Endothelial cell of hepatic sinusoid (primary cell): Measurements from ENCODE around the gene KLHDC7B.
"Not testable (repeated sequence)": the region's sequence is repeated elsewhere in the genome, so short reads cannot be mapped to it uniquely, and the experiment has no call there.

Experiments
- in situ Hi-C: cut with HindIII; loops from 2 replicates; pipeline ENCODE4 v1.10.0; 2017; ENCODE audit warnings: low sequenced_read_pairs

The KLHDC7B gene

GRCh38 chr22:50516891-50517290 is 28.8 kb upstream of the KLHDC7B start:
- in situ Hi-C loops: no loop called here

- in situ Hi-C loops: no loop called here
Observed at GRCh38 chr22:50517495-50518260, 28.0 kb upstream of the KLHDC7B start.

DNA sequence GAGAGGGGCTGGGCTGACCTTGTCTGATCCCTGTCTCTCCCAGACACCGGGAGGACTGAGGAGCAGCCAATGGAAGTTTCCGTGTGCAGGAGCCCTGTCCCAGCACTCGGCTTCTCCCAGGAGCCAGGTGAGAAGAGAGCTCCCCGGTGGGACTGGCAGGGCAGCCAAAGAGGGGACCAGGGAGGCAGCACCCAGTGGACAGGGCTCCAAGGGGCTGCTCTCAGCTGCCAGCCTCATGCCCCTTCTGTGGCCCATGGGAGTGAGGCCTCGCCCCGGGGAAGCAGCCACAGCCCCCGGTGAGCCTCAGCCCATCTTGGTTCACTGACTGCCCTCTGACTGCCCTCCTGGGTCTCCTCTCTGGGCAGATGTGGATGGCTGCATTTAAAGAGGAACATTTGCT is 27.1 kb upstream of the KLHDC7B start:
- in situ Hi-C loops: no loop called here

GRCh38 chr22:50519151-50519550 is 26.5 kb upstream of the KLHDC7B start:
- in situ Hi-C loops: no loop called here

GRCh38 chr22:50520184-50520583 is 25.5 kb upstream of the KLHDC7B start:
- in situ Hi-C loops: not testable (repeated sequence)

DNA sequence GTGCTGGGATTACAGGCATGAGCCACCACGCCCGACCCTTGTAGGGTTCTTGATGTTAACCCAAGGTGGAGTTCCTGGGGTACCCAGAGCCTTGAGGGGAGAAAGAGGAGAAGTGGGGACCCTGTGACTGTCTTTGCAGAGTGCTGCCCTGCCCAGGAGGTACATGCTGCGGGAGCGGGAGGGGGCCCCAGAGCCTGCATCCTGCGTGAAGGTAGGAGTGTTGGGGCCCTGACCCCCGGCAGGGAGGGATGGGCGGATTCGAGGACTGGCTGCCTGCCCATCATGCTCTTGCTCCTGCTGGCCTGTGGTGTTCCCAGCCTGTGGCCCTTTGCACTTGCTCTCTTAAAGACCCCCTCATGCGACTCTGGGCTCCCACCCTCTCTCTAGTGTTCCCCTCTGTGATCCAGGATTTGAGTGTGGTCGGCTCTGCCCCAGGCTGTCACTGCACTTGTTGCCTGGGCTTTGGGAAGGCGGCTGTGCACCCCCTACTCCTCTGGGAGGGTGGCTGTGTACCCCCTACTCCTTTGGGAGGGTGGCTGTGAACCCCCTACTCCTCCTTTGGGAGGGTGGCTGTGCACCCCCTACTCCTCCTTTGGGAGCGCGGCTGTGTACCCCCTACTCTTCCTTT is 24.8 kb upstream of the KLHDC7B start:
- in situ Hi-C loops: no loop called here

DNA sequence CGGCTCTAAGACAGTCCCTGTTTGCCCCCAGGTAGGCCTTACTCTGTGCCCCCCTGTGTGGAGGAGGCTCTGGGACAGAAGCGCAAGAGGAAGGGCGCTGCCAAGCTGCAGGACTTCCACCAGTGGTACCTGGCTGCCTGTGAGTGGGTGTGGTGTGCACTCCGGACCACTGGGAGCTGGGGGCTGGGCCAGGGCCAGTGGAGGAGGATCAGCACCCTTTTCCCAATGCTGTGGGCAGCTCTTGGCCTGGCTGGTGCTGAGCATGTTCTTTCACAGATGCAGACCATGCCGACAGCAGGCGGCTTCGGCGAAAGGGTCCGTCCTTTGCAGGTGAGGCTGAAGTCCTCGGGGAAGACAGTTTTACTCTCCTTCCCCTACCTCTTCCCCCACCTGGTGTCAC is 24.0 kb upstream of the KLHDC7B start:
- in situ Hi-C loops: no loop called here

DNA sequence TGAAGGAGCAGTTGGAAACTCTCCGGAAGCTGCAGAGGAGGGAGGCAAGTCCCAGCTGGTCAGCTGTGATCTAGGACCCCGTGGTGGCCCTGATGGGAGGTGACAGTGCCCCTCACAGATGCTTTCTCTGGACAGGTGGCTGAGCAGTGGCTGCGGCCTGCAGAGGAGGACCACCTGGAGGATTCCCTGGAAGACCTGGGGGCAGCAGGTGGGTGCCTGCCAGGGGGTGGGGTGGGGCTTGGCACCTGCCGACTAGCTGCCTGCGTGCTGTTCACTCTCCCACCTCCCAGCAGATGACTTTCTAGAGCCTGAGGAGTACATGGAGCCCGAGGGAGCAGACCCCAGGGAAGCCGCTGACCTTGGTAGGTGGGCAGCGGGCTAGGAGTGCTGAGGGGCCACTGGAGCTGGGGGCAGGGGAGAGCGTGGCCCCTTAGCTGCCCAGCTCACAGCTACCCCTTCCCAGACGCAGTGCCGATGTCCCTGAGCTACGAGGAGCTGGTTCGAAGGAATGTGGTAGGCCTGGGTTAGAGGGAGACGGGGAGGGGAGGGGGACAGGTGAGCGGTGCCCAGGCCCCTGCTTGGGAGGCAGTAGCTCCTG is 23.4 kb upstream of the KLHDC7B start:
- in situ Hi-C loops: no loop called here

DNA sequence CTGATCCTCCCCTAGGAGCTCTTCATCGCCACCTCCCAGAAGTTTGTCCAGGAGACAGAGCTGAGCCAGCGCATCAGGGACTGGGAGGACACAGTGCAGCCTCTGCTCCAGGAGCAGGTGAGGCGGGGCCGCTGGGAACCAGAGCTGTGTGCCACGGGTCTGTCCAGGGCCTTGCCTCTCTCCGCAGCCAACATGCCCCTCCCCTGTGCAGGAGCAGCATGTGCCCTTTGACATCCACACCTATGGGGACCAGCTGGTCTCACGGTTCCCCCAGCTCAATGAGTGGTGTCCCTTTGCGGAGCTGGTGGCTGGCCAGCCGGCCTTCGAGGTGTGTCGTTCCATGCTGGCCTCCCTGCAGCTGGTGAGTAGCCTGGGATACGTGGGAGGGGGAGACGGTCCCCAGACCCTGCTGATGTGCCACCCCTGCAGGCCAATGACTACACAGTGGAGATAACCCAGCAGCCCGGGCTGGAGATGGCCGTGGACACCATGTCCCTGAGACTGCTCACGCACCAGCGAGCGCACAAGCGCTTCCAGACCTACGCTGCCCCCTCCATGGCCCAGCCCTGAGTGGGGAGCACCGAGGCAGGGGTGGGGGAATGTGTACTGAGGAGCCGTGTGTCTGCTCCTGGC is 22.8 kb upstream of the KLHDC7B start:
- in situ Hi-C loops: no loop called here

- in situ Hi-C loops: no loop called here
Observed at GRCh38 chr22:50523458-50523805, 22.3 kb upstream of the KLHDC7B start.

DNA sequence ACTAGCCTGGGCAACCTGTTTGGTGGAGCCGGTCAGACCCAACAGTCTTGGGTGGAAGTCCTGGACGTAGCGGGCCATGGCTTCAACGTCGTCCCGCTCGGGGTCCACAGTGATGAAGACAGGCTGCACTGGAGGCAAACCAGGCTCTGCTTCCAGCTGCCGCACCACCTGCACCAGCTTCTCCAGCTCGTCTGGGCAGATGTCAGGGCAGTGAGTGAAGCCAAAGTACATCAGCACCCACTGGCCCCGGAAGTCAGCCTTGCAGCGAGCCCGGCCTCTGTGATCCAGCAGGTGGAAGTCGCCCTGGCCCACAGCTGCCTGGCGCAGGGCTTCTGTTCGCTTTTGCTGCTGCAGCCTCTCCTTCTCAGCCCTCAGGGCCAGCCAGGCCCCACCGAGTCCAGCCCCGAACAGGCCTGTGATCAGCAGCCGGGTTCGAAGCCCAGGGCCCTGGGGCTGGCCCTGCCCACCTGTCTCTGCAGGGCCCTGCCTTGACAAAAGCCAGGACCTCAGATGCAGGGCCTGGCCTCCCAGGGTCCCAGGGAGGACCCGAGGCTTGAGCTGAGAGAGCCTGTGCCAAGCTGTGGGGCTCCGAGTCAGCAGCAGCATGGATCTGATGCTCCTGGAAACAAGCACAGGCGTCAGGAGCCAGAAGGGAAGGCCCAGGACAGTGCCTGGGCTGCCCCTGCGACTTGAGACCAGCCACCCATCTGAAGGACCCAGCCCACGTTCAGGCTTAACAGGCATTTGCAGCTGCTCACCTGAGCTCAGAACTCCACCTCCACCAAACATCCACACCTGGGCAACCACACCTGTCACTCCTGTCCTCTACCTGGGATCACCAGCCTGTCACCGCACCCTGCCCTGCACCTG is 21.7 kb upstream of the KLHDC7B start:
- in situ Hi-C loops: no loop called here

- in situ Hi-C loops: no loop called here
Observed at GRCh38 chr22:50524676-50525103, 21.0 kb upstream of the KLHDC7B start.

DNA sequence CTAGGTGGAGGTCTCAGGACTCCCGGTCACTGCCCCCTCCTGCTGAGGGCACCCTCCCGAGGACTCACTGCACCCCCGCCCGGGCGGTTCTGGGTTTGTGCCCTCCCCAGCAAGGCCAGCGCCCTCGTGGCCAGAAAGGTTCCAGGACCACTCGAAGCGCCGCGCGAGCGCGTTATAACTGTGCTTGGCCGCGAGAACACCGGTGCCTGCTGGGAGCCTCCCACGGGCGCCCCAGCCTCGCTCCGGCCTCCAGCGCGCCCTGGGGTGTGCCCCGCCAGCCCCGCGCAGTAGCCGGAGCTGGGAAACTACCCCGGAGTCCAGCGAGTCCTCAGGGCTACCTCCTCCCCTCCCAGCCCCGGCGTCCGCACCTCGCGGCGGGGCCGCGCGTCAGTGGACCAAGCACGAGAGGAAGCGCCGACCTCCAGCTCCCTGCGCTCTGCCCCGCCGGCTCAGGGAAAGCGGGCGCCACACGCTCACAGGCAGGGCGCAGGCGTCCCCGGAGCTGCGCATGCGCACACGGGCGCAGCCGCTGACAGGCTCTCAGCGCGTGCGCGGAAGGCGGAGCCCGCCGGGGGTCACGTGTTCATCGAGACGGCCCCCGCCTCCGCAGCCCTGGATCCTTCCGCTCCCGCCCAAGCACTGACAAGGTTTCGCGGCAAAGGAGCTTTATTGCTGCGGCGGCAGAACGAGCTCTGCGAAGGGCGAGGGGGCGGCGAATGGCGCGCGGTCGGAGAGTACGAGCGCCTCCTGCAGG is 20.4 kb upstream of the KLHDC7B start, which contains the start of gene SCO2:
SCO2 (minus strand) TSS at position 495 of the 754 bp plus-strand sequence. CDS start 1,187 bp downstream, outside the sequence.
- in situ Hi-C loops: no loop called here

GRCh38 chr22:50525858-50526107 is 19.9 kb upstream of the KLHDC7B start:
- in situ Hi-C loops: no loop called here

DNA sequence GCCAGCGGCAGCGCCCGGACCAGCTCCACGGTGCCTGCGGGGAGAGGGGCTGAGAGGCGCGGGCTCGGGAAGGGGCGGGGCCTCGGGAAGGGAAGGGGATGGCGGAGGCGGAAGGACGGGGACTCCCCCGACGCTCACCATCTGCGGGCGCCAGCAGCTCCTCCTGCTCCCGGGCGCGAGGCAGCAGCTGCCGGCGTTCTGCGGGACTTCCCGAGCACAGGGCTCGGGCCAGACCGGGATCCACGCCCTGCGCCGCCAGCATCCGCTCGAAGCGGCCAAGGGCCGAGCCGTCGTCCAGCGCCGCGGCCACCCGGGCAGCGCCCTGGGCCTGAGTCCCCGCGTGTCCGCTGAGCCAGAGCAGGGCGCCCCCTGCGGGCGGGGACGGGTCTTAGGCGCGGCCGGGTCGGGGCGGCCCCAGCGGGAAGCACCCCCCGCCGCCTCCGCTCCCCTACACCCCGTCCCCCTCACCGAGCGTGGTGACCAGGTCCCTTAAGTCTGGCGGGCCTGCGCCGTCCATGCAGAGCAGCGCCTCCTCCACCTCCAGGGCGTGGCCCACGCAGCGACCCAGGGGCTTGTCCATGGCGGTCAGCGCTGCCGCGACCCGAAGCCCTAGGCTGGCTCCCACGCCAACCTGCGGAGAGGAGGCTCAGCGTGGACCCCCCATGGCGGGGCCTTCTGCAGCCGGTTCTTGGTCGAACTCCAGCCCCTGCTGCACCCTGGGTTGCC is 19.4 kb upstream of the KLHDC7B start:
- in situ Hi-C loops: no loop called here

DNA sequence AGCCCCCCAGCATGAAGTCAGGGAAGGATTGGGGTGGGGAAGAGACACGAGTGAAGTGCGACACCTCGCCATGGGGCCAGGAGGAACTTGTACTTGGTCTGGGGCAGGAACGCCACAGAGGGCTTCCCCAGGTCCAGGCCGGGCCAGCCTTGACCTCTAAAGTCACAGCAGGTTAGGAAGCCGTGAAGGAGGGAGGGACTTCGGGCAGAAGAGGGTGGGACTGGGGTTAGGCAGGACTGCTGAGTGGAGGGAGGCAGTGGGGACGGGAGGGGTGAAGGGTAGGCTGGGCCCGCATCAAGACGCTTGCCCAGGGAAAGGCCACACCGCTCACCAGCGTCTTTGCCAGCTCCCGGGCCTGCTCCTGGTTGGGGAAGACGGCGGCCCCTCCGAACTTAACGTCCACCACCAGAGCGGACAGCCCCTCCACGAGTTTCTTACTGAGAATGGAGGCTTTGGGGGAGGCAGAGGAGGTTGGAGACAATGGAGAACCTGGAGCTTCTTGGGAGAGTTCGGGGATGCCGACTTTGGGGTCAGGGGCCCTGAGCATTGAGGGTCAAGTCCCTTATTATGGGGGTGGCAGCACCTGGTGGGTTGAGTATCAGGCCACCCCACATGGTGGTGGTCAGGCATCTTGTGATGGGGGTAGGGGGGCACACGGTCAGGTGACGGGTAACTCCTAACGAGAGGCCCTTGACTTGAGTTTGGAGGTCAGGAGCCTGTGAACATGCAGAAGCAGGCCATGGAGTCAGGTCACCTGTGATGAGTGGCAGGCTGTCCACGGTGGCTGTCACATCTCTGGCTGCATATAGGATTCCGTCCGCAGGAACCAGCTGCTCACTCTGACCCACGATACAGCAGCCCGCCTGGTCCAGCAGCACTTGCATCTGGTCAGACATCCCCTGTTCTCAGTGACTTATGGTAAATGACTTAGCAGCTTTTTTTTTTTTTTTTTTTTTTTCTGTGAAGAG is 18.6 kb upstream of the KLHDC7B start:
- in situ Hi-C loops: no loop called here

DNA sequence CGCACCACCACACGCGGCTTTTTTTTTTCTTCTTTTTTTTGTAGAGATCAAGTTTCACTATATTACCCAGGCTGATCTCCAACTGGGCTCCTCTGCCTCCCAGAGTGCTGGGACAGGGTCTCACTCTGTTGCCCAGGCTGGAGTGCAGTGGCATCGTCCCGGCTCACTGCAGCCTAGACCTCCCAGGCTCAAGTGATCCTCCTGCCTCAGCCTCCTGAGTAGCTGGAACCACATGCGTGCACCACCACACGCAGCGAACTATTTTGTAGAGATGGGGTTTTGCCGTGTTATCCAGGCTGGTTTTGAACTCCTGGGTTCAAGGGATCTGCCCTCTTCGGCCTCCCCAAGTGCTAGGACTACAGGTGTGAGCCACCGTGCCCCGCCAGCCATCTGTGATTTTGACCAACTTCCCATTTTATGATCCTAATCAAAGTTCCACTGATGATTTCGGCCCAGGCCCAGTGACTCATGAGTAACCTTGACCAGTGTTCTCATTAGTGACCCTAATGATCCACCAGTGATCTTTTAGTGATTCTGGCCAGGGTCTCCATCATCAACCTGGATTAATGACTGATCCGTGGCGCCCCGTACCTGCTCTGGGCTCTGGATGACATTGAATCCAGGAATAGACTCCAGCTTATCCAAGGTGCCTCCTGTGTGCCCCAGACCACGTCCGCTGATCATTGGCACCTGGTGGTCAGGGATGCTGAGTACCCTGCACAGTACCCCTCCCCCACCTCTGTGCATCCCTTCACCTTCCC is 17.6 kb upstream of the KLHDC7B start:
- in situ Hi-C loops: no loop called here
